Activated T-helper 2 cell treated with anti-CD3 and anti-CD28 coated beads, Interferon-gamma antibody, Interleukin-2, Interleukin-4, amounts not matched to agents 10 μg/mL and 5 μg/mL and 100 μg/mL, durations not matched to agents 14 hours and 24 hours and 36 hours (primary cell): ENCODE data around the gene FMN2. TPM values are rescaled to one million over a fixed set of nuclear protein-coding genes. Genes with fewer than 3 reads are reported as not detected.
"Not testable (repeated sequence)": the region's sequence is repeated elsewhere in the genome, so short reads cannot be mapped to it uniquely, and the experiment has no call there.

Experiments used
- DNase-seq: peaks from one replicate; pipeline ENCODE4 v3.0.0; 2021; ENCODE audit warnings: low spot score
- H3K27ac Mint-ChIP-seq: one replicate; pipeline ENCODE4 v1.8.0; 2021; ENCODE audit warnings: mixed read lengths
- H3K27me3 Mint-ChIP-seq: one replicate; pipeline ENCODE4 v1.8.0; 2021; ENCODE audit warnings: low read depth, mixed read lengths
- H3K36me3 Mint-ChIP-seq: one replicate; pipeline ENCODE4 v1.8.0; 2021; ENCODE audit warnings: low read depth, mixed read lengths
- H3K4me1 Mint-ChIP-seq: one replicate; pipeline ENCODE4 v1.8.0; 2021; ENCODE audit warnings: low read depth, mixed read lengths
- H3K4me3 Mint-ChIP-seq: one replicate; pipeline ENCODE4 v1.8.0; 2021; ENCODE audit warnings: low read depth, mild to moderate bottlenecking, moderate library complexity, mixed read lengths
- H3K9me3 Mint-ChIP-seq: one replicate; pipeline ENCODE4 v1.8.0; 2021; ENCODE audit warnings: mixed read lengths
- intact Hi-C: fragments of 100-400 bp; cut with micrococcal nuclease; formaldehyde crosslinking; loops from one replicate; pipeline ENCODE4 v1.15.1; 2023
- total RNA-seq: library from RNA; stranded (reverse); gene quantifications from 2 replicates; pipeline ENCODE4 v1.2.3, GENCODE V29; 2022

FMN2 gene
- total RNA-seq, 1 donor from 2014 or later, result not detected

DNA sequence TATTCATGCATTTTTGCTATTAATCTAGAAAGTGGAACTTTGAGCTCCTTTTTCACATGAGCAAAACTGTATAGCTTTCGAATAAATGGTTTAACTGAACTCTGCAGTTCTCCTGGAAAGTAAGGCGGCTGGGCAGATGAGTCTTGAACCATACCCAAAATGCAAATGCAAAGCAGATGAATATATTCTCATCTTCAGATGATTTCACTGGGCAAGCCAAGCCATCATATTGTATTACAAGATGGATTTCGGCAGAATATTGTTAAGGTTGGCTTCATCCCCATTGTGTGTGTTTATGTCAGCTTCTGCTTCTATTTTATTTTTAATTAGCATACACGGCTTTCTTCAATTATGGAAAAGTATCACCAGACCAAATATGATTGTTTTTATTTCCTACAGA, 310.6 kb downstream of the FMN2 start:
- no peaks in the 10 kb centered on the region for H3K4me1 Mint-ChIP-seq
- no peak overlapping the region for H3K27ac Mint-ChIP-seq
- no peak for DNase-seq
- no peaks in the 10 kb centered on the region for H3K27me3 Mint-ChIP-seq
- H3K4me3 Mint-ChIP-seq, result no peak overlapping the region
- intact Hi-C loops, result no loop called here
- H3K36me3 Mint-ChIP-seq, result no peaks in the 10 kb centered on the region
- H3K9me3 Mint-ChIP-seq, result peaks cover 11% of the 10 kb centered on the region

DNA sequence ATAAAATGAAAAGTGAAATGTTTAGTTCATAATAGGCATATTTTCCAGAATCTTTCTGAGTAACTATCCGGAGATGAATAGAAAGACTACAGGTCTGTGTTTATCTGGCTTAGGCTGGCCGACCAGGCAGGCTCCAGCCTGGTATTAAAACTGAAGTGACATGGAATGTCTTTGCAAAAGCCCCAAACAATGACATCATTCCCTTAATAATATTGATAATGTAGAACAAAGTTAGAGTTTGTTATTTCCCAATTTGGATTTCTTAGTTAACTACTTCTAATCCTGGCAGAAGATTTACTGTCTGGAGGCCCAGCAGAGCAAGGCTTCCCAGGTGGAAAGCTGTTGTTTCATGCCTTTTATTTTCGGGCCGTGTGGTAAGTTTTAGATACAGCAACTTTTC, 312.6 kb downstream of the FMN2 start:
- intact Hi-C loops, result no loop called here
- Mint-ChIP-seq H3K36me3 (no peaks in the 10 kb centered on the region), H3K4me1 (no peaks in the 10 kb centered on the region), H3K9me3 (peaks cover 11% of the 10 kb centered on the region), H3K27me3 (no peaks in the 10 kb centered on the region), H3K27ac (no peak overlapping the region), H3K4me3 (no peak overlapping the region)
- DNase-seq, result no peak

DNA sequence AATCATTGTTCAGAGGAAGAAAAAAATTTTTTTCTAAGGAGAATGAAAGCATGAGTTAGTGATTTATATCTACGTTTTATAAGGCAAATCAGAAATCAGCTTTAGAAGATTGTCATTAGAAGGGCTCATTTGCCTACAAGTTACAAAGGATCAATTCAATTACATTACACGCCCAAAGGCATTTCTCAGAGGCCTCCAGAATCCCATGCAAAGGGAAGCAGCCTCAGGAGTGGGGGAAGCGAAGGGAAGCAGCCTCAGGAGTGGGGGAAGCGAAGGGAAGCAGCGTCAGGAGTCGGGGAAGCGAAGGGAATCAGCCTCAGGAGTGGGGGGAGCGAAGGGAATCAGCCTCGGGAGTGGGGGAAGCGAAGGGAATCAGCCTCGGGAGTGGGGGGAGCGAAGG, 314.1 kb downstream of the FMN2 start:
- Mint-ChIP-seq H3K36me3 (no peaks in the 10 kb centered on the region), H3K27me3 (no peaks in the 10 kb centered on the region), H3K4me3 (no peak overlapping the region), H3K4me1 (no peaks in the 10 kb centered on the region), H3K9me3 (peaks cover 7% of the 10 kb centered on the region), H3K27ac (no peak overlapping the region)
- intact Hi-C loops, result no loop called here
- no peak for DNase-seq

DNA sequence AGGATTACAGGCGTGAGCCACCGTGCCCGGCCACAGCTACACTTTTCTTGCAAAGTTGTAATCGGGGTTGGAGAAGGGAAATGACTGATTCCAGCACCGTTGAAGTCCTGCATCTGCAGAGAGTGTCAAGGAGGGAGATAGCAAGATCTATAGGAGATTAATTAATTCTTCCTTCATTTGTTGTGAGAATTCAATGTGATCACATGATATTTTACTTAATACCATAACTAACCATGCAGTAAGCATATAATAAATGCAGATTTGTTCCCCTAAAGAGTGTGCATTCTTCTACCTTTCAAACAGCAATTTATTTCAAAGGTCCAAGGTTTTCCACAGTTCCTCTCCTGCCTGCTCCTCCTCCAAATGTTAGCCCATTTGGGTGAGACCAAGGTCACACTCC, 315.7 kb downstream of the FMN2 start:
- no peaks in the 10 kb centered on the region for H3K36me3 Mint-ChIP-seq

GRCh38 chr1:240409615-240410014, 317.9 kb downstream of the FMN2 start:
- H3K4me1 Mint-ChIP-seq, result no peaks in the 10 kb centered on the region
- intact Hi-C loops, result no loop called here
- H3K9me3 Mint-ChIP-seq, result peaks cover 17% of the 10 kb centered on the region
- H3K27me3 Mint-ChIP-seq, result no peaks in the 10 kb centered on the region
- DNase-seq, result no peak
- H3K4me3 Mint-ChIP-seq, result no peak overlapping the region
- H3K36me3 Mint-ChIP-seq, result no peaks in the 10 kb centered on the region
- no peak overlapping the region for H3K27ac Mint-ChIP-seq

More for the DNA sequence above, 315.7 kb downstream of the FMN2 start:
- no peaks in the 10 kb centered on the region for H3K27me3 Mint-ChIP-seq
- H3K4me3 Mint-ChIP-seq, result no peak overlapping the region
- intact Hi-C loops, result no loop called here
- H3K27ac Mint-ChIP-seq, result no peak overlapping the region
- no peak for DNase-seq
- H3K9me3 Mint-ChIP-seq, result peaks cover 16% of the 10 kb centered on the region
- H3K4me1 Mint-ChIP-seq, result no peaks in the 10 kb centered on the region

GRCh38 chr1:240413732-240414131, 322.0 kb downstream of the FMN2 start:
- intact Hi-C loops, result no loop called here
- no peaks in the 10 kb centered on the region for H3K4me1 Mint-ChIP-seq
- no peaks in the 10 kb centered on the region for H3K27me3 Mint-ChIP-seq
- no peak for DNase-seq
- H3K36me3 Mint-ChIP-seq, result no peaks in the 10 kb centered on the region
- no peak overlapping the region for H3K4me3 Mint-ChIP-seq
- peaks cover 14% of the 10 kb centered on the region for H3K9me3 Mint-ChIP-seq
- H3K27ac Mint-ChIP-seq, result no peak overlapping the region

DNA sequence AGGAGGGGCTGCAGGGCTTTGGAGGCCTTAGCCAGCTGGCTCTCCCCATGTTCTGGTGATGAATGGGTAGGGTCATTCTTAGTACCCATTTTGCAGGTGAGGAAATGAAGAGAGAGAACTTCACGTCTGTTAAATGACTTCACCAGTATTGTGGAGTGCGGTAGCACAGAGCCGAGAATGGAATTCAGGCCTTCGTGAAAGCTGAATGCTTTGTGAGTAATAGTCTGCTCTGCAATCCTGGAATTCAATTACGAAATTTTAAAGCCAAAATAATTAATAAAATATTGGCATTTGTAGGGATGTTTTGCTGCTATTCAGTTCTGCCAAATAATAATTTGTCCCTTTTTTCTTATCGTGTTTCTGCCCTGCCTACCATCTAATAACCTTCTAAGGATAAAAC, 322.6 kb downstream of the FMN2 start:
- Mint-ChIP-seq H3K27ac (no peak overlapping the region), H3K27me3 (no peaks in the 10 kb centered on the region), H3K4me3 (no peak overlapping the region), H3K4me1 (no peaks in the 10 kb centered on the region), H3K36me3 (no peaks in the 10 kb centered on the region), H3K9me3 (peaks cover 14% of the 10 kb centered on the region)
- no peak for DNase-seq
- intact Hi-C loops, result no loop called here

DNA sequence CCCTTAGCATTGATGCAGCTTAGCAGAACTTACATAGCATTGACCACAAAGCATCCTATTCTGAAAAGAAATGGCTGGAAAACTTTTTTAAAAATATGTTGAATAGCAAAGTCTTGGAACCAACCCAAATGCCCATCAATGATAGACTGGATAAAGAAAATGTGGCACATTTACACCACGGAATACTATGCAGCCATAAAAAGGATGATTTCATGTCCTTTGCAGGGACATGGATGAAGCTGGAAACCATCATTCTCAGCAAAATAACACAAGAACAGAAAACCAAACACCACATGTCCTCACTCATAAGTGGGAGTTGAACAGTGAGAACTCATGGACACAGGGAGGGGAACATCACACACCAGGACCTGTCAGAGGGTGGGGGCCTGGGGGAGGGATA, 323.3 kb downstream of the FMN2 start:
- H3K4me1 Mint-ChIP-seq, H3K36me3 Mint-ChIP-seq, H3K27ac Mint-ChIP-seq, DNase-seq, H3K4me3 Mint-ChIP-seq, intact Hi-C loops, H3K27me3 Mint-ChIP-seq: not testable (repeated sequence)
- peaks cover 14% of the 10 kb centered on the region for H3K9me3 Mint-ChIP-seq

DNA sequence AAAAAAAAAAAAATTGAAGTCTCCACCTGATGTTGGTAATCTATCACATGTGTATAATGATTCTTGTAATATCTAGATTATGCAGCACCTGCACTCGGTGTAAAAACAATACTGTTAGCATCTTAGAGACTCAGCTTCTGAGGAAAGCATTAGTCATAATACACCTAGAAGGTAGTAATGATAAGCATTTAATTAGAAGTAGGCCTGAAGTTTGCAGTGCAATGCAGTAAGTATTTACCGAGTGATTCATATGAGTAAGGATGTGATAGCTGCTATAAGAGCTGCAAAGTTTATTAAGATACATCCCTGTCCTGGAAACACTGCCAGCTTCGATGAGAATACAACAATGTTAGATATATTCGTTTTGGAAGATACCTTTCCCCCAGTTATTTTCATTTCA, 323.8 kb downstream of the FMN2 start:
- H3K4me3 Mint-ChIP-seq, result no peak overlapping the region
- intact Hi-C loops, result no loop called here
- no peak for DNase-seq
- no peaks in the 10 kb centered on the region for H3K27me3 Mint-ChIP-seq
- H3K9me3 Mint-ChIP-seq, result peaks cover 20% of the 10 kb centered on the region
- H3K27ac Mint-ChIP-seq, result no peak overlapping the region
- no peaks in the 10 kb centered on the region for H3K4me1 Mint-ChIP-seq
- no peaks in the 10 kb centered on the region for H3K36me3 Mint-ChIP-seq

- intact Hi-C loops, result no loop called here
- no peak for DNase-seq
- Mint-ChIP-seq H3K27me3 (no peaks in the 10 kb centered on the region), H3K27ac (no peak overlapping the region), H3K4me1 (no peaks in the 10 kb centered on the region), H3K36me3 (no peaks in the 10 kb centered on the region), H3K4me3 (no peak overlapping the region), H3K9me3 (peaks cover 23% of the 10 kb centered on the region)
Measured at GRCh38 chr1:240417317-240417716, 325.6 kb downstream of the FMN2 start.

DNA sequence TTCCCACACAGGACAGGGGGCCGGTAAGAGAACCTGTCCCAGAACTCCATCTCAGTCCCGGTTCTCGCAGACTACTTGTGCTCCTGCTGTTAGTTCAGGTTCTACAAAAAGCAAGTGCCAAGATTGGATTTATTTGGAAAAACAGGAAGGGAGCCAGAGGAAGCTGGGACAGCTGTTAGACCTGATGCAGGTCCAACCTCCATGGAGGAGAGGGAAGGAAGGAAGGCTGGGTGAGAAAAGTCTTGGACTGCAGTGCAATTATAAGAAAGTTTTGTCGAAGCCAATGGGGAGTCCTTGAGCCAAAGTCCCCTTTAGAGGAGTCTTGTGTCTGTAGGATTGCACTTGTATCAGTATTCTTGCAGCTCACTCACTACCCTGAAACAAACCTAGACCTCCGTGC, 329.1 kb downstream of the FMN2 start:
- no peaks in the 10 kb centered on the region for H3K4me1 Mint-ChIP-seq
- peaks cover 26% of the 10 kb centered on the region for H3K9me3 Mint-ChIP-seq
- DNase-seq, result no peak
- H3K36me3 Mint-ChIP-seq, result no peaks in the 10 kb centered on the region
- H3K27ac Mint-ChIP-seq, result no peak overlapping the region
- H3K27me3 Mint-ChIP-seq, result no peaks in the 10 kb centered on the region
- H3K4me3 Mint-ChIP-seq, result no peak overlapping the region
- intact Hi-C loops, result no loop called here

DNA sequence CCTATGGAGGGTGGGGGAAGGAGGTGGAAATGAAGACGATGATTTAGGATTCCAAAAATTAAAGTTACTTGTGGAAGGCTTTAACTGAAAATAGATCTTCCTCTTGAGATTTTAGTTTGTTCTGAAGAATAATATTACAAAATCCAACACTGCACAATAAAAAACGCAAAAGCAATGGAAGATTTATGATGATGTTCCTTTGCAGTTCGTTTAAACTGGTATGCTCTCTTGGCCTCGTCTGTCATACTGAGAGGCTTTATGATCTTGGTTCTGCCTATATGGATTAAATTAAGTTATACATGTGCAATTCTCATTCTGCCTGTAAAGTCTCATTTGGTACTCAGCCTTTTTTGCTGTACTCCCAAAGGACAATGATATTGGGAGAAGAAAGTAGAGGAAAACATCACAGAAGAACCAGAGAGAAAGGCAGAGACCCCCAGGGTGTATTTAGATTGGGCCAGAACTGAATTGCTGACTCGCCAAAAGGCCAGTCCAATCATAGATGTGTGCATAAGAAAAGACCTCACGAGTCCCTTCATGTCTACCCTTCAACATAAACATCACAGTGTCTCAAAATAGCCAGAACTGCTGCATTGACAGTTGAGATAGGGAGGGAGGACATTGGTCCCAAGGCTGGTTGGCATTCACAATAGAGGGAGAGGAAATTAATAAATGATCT, 331.7 kb downstream of the FMN2 start:
- no peak for DNase-seq
- Mint-ChIP-seq H3K4me3 (no peak overlapping the region), H3K36me3 (no peaks in the 10 kb centered on the region), H3K27me3 (no peaks in the 10 kb centered on the region), H3K27ac (no peak overlapping the region), H3K9me3 (peaks cover 30% of the 10 kb centered on the region), H3K4me1 (no peaks in the 10 kb centered on the region)
- intact Hi-C loops, result no loop called here

GRCh38 chr1:240424740-240425464, 333.2 kb downstream of the FMN2 start:
- intact Hi-C loops, result no loop called here
- Mint-ChIP-seq H3K9me3 (peaks cover 30% of the 10 kb centered on the region), H3K36me3 (no peaks in the 10 kb centered on the region), H3K27ac (no peak overlapping the region), H3K27me3 (no peaks in the 10 kb centered on the region), H3K4me3 (no peak overlapping the region), H3K4me1 (no peaks in the 10 kb centered on the region)
- no peak for DNase-seq
